OCI-LY3 (cell line): Measurements from ENCODE around the gene ZNF69.
"Not testable (repeated sequence)": the region's sequence is repeated elsewhere in the genome, so short reads cannot be mapped to it uniquely, and the experiment has no call there.

ENCODE experiments used
- H2AFZ ChIP-seq: fragments of 200-600, 300-600 bp; shearing (Covaris generic); 2 replicates; pipeline ENCODE4 v1.6.0; 2014; ENCODE audit warnings: antibody characterized with exemption, low read depth, low read length
- H3K27ac ChIP-seq: fragments of 200-600, 300-600 bp; sonication (generic); 2 replicates; pipeline ENCODE4 v1.5.1; 2014; ENCODE audit warnings: mild to moderate bottlenecking, low read length, moderate library complexity, mixed read lengths
- H3K27me3 ChIP-seq: fragments of 200-600, 300-600 bp; sonication (generic); 2 replicates; pipeline ENCODE4 v1.6.1; 2014; ENCODE audit warnings: low read depth, low read length, mixed read lengths
- H3K36me3 ChIP-seq: fragments of 200-600, 300-600 bp; sonication (generic); replicated peaks from 2 replicates; pipeline ENCODE3; 2014; ENCODE audit warnings: low read depth, low read length, mixed read lengths
- H3K4me1 ChIP-seq: fragments of 300-600, 200-600 bp; sonication (generic); 2 replicates; pipeline ENCODE4 v1.6.1; 2014; ENCODE audit warnings: low read length, mixed read lengths
- H3K4me2 ChIP-seq: fragments of 200-600, 300-600 bp; sonication (generic); 2 replicates; pipeline ENCODE4 v1.6.1; 2014; ENCODE audit warnings: low read length, mixed read lengths
- H3K4me3 ChIP-seq: fragments of 300-600, 200-600 bp; sonication (generic); 2 replicates; pipeline ENCODE4 v1.5.1; 2014; ENCODE audit warnings: antibody characterized with exemption, mild to moderate bottlenecking, low read length, moderate library complexity
- H3K79me2 ChIP-seq: fragments of 300-600, 200-600 bp; shearing (Covaris generic); 2 replicates; pipeline ENCODE4 v1.6.1; 2014; ENCODE audit warnings: mild to moderate bottlenecking, low read length, mixed read lengths
- H3K9ac ChIP-seq: fragments of 300-600, 200-600 bp; shearing (Covaris generic); 2 replicates; pipeline ENCODE4 v1.6.0; 2014; ENCODE audit warnings: mild to moderate bottlenecking, low read length, moderate library complexity
- H3K9me3 ChIP-seq: fragments of 200-600, 300-600 bp; shearing (Covaris generic); 2 replicates; pipeline ENCODE4 v1.6.1; 2014; ENCODE audit warnings: low read length, mixed read lengths; ENCODE audit not compliant: insufficient read depth
- H4K20me1 ChIP-seq: fragments of 200-600, 300-600 bp; sonication (generic); 2 replicates; pipeline ENCODE4 v1.6.1; 2016; ENCODE audit warnings: low read length, mixed read lengths; ENCODE audit not compliant: insufficient read depth
- CTCF ChIP-seq: fragments of 200-600, 300-600 bp; sonication (generic); IDR thresholded peaks from 2 replicates; pipeline ENCODE4 v1.5.1; 2014; ENCODE audit warnings: antibody characterized with exemption, low read length, low read depth
- EZH2phosphoT487 ChIP-seq: fragments of 200-600 bp; shearing (Covaris generic); IDR thresholded peaks from 2 replicates; pipeline ENCODE4 v1.6.1; 2018; ENCODE audit warnings: antibody characterized with exemption, mixed run types, low read depth

Gene ZNF69

GRCh38 chr19:11921852-11922495 lies 34.4 kb downstream of the ZNF69 start:
- no peak overlapping the region for H3K4me2 ChIP-seq
- peaks cover 4% of the 10 kb centered on the region; the same call in 1 of the 2 replicates for H4K20me1 ChIP-seq
- H3K9ac ChIP-seq: no peak overlapping the region
- peaks cover 4% of the 10 kb centered on the region for H3K36me3 ChIP-seq
- H3K9me3 ChIP-seq: no peaks in the 10 kb centered on the region
- H3K79me2 ChIP-seq: peaks cover 18% of the 10 kb centered on the region
- no peak overlapping the region for H2AFZ ChIP-seq
- H3K27ac ChIP-seq: no peak overlapping the region
- H3K4me3 ChIP-seq: no peak overlapping the region
- no peak for TF ChIP-seq EZH2phosphoT487
- no peak for TF ChIP-seq CTCF
- H3K27me3 ChIP-seq: no peaks in the 10 kb centered on the region
- H3K4me1 ChIP-seq: peaks cover 9% of the 10 kb centered on the region; the same call in 1 of the 2 replicates

- no peak for TF ChIP-seq CTCF
- TF ChIP-seq EZH2phosphoT487: no peak
- H3K9me3 ChIP-seq: no peaks in the 10 kb centered on the region
- peak within 1 kb of the TSS; percentile 88 for H3K4me3 ChIP-seq
- H3K4me1 ChIP-seq: peaks cover 12% of the 10 kb centered on the region
- peaks cover 8% of the 10 kb centered on the region for H4K20me1 ChIP-seq
- peaks cover 44% of the 10 kb centered on the region for H3K79me2 ChIP-seq
- H3K4me2 ChIP-seq: peak within 1 kb of the TSS; percentile 88
- H2AFZ ChIP-seq: peak within 1 kb of the TSS; percentile 69; the same call in 1 of the 2 replicates
- peaks cover 27% of the 10 kb centered on the region for H3K36me3 ChIP-seq
- H3K27ac ChIP-seq: peak within 1 kb of the TSS; percentile 95
- peak within 1 kb of the TSS; percentile 89 for H3K9ac ChIP-seq
- H3K27me3 ChIP-seq: no peaks in the 10 kb centered on the region
These were observed 37.5 kb downstream of the ZNF69 start, which contains the start of gene ZNF700 for GRCh38 chr19:11924886-11925650. TSS of gene ZNF700 (plus strand) at chr19:11925107. CDS start at chr19:11925211, 104 bp downstream.

DNA sequence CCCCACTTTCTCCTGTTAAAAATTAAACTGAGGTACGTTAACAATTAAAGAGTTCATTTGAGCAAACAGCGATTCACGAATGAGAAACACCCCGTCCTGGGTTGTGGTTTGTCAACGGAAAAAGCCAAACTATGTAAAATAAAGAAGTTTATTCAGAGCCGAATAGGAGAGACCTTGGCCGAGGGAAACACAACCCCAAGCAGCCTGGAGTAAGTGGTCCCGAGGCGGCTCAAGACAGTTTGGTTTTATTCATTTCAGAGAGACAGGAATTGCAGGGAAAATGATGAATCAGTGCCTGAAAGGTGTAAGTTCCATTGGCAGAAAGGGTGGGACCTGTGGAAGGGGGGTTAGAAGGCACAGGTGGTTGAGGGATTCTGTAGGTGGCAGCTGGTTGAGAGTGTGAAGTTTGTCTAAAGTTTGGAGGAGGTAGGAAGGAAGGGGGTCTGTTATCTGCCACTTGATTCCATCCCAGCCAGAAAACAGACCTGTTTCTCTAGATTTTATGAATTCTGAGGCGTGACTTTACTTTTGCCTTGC lies 38.1 kb downstream of the ZNF69 start:
- H4K20me1 ChIP-seq, H3K9me3 ChIP-seq, H3K27me3 ChIP-seq, H2AFZ ChIP-seq: not testable (repeated sequence)
- H3K4me1 ChIP-seq: peaks cover 14% of the 10 kb centered on the region
- peak overlapping the region; percentile 88 for H3K4me3 ChIP-seq
- peaks cover 50% of the 10 kb centered on the region for H3K79me2 ChIP-seq
- H3K4me2 ChIP-seq: peak overlapping the region; percentile 88
- H3K9ac ChIP-seq: peak overlapping the region; percentile 89
- H3K27ac ChIP-seq: peak overlapping the region; percentile 95
- peaks cover 34% of the 10 kb centered on the region for H3K36me3 ChIP-seq

- Histone ChIP-seq H2AFZ (no peak overlapping the region), H3K4me2 (no peak overlapping the region), H3K36me3 (peaks cover 48% of the 10 kb centered on the region), H3K9ac (no peak overlapping the region), H3K27ac (no peak overlapping the region), H4K20me1 (peaks cover 9% of the 10 kb centered on the region), H3K4me3 (no peak overlapping the region), H3K27me3 (no peaks in the 10 kb centered on the region), H3K4me1 (peaks cover 14% of the 10 kb centered on the region), H3K79me2 (peaks cover 65% of the 10 kb centered on the region), H3K9me3 (no peaks in the 10 kb centered on the region; the same call in 1 of the 2 replicates)
- TF ChIP-seq EZH2phosphoT487 (no peak), CTCF (no peak)
These were observed 39.6 kb downstream of the ZNF69 start for GRCh38 chr19:11927227-11927626.
